K562 treated with DMSO at 1 percent for 48 hours (cell line): Measurements from ENCODE around the gene COL12A1. TPM values are rescaled to one million over a fixed set of nuclear protein-coding genes. Genes with fewer than 3 reads are reported as not detected.

Experiments used
- total RNA-seq: library from RNA; unstranded; fragments of 300-600 nt; gene quantifications from 2 replicates; pipeline ENCODE4 v1.2.3, GENCODE V29; 2022; ENCODE audit warnings: low replicate concordance; ENCODE audit errors: extremely low read depth

COL12A1 gene
- total RNA-seq: not detected in 2 replicates

GRCh38 chr6:75205776-75206575 is at the start of gene COL12A1:
Gene COL12A1 (minus strand): TSS chr6:75206053. CDS start chr6:75202792, 3,261 bp downstream.

DNA sequence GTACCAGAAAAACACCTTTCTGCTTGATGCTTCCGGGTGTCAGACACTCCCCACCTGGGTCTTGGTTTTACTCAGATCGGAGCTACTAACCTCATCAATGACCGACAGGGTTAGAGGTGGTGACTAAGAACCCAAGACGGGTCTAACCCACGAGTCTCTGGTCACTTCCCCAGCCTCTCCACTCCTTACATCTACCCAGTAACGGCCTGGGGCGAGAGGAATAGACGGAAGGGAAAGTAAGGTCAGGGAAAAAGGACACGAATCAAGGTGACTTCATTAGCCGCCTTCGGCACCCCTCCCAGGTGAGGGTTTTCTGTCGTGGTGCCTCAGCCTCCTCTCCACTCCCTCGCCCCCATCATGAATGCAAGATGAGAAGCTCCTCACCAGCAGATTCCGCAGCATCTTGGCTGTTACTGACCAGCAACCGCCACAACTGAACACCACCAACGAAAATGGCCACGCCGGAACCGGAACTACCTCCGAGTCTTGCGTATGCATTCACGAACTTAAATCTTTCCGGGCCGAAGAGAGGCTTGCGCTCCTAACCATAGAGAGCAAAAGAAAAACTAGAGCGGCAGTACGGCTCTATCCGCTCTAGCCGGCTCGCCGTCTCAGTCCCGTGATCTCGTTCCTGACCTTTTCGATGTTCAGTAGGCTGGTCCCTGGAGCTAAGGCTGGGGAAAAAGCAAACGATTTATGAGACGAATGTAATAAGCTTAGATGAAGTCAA is 37.6 kb upstream of the COL12A1 start, which contains the start of gene COX7A2:
TSS of gene COX7A2 (minus strand) at position 469 of the 730 bp plus-strand sequence. CDS start at position 402, 67 bp downstream.

Other genes starting within 250 kb of the COL12A1 start
- gene COX7A2, start 37.7 kb upstream of the COL12A1 start, total RNA-seq: not detected in 2 replicates
- not detected in 2 replicates for gene TMEM30A, start 78.7 kb upstream of the COL12A1 start, total RNA-seq